Activated CD4-positive, alpha-beta T cell treated with anti-CD3 and anti-CD28 coated beads for 36 hours (primary cell): Measurements from ENCODE around the gene FAM8A1. TPM values are rescaled to one million over a fixed set of nuclear protein-coding genes. Genes with fewer than 3 reads are reported as not detected.

Experiments
- ATAC-seq: fragments of 200-7000 bp; cut with Tn5 transposase; one replicate; pipeline ENCODE4 v1.10.0; 2021; ENCODE audit warnings: mild to moderate bottlenecking, moderate library complexity
- CTCF ChIA-PET: fragments of 350-600 bp; sonication (Branson Sonifier 250); formaldehyde crosslinking; loops from one replicate; lab custom pipeline; 2021; ENCODE audit warnings: antibody characterized with exemption; lab: Charles Lee
- POLR2A ChIA-PET: fragments of 350-600 bp; sonication (Branson Sonifier 250); formaldehyde crosslinking; loops from one replicate; lab custom pipeline; 2021; ENCODE audit warnings: antibody characterized with exemption, inconsistent platforms; lab: Charles Lee
- DNase-seq: peaks from one replicate; pipeline ENCODE4 v3.0.0-alpha.2; 2020
- H3K27ac Mint-ChIP-seq: one replicate; pipeline ENCODE4 v1.8.0; 2021; ENCODE audit warnings: mixed read lengths
- H3K27me3 Mint-ChIP-seq: one replicate; pipeline ENCODE4 v1.8.0; 2021; ENCODE audit warnings: mixed read lengths
- H3K36me3 Mint-ChIP-seq: one replicate; pipeline ENCODE4 v1.8.0; 2021; ENCODE audit warnings: low read depth, mixed read lengths
- H3K4me1 Mint-ChIP-seq: one replicate; pipeline ENCODE4 v1.8.0; 2021; ENCODE audit warnings: mixed read lengths
- H3K4me3 Mint-ChIP-seq: one replicate; pipeline ENCODE4 v1.8.0; 2021; ENCODE audit warnings: mild to moderate bottlenecking, moderate library complexity, mixed read lengths
- H3K9me3 Mint-ChIP-seq: one replicate; pipeline ENCODE4 v1.8.0; 2021; ENCODE audit warnings: low read depth, mixed read lengths
- intact Hi-C, 2 experiments: fragments of 100-400 bp; cut with DNase I in 1 of 2; cut with micrococcal nuclease in 1 of 2; formaldehyde crosslinking; loops; one replicate each; pipeline versions ENCODE4 v1.14.2 to v1.15.1; 2022 to 2024; cut with DNase I, micrococcal nuclease
- total RNA-seq, 2 experiments: library from RNA; stranded (reverse); gene quantifications; one replicate each; pipeline ENCODE4 v1.2.3, GENCODE V29; 2021

The FAM8A1 gene
- total RNA-seq, 2 experiments from 2014 or later, result 3.3 to 4.1 TPM

DNA sequence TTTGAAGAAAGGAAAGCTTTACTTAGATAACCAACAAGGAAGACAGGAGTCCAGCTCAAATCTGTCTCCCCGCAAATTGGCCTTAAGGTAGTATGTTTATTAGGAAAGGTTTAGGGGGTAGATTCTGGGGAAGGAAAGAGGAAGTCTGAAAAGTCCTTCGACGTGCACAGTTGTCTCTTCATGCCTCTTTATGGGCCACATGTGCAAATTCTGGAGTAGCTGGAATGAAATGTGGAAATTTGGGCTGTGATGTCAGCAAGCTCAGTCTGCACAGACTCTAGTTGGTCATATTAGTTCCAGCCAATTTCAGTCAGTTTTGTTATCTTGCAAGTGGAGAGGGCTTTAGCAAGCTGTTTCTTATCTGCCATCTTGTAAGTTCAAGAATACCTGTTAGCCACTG, 56.5 kb downstream of the FAM8A1 start:
- ChIA-PET POLR2A (interaction anchor here (0.6 kb wide), 1 partner anchor 13 kb away, joined by 6 read pairs; no protein-coding TSS in a partner anchor), CTCF (interaction anchor here (0.6 to 1.7 kb wide), 8 partner anchors 10 to 190 kb away, joined by 3 to 8 read pairs (median 3); no protein-coding TSS in a partner anchor)
- H3K9me3 Mint-ChIP-seq, result no peaks in the 10 kb centered on the region
- peaks cover 54% of the 10 kb centered on the region for H3K36me3 Mint-ChIP-seq
- H3K27me3 Mint-ChIP-seq, result no peaks in the 10 kb centered on the region
- H3K4me3 Mint-ChIP-seq, result no peak overlapping the region
- H3K27ac Mint-ChIP-seq, result no peak overlapping the region
- no peak for ATAC-seq
- peaks cover 19% of the 10 kb centered on the region for H3K4me1 Mint-ChIP-seq
- no peak for DNase-seq
- intact Hi-C loops, result no loop called here

Other genes with a start within 250 kb of the FAM8A1 start
- not detected for gene CAP2, start 206.7 kb upstream of the FAM8A1 start, total RNA-seq
- 10 to 100 TPM; 81.0 to 99.8 TPM for gene NUP153, start 106.6 kb downstream of the FAM8A1 start, total RNA-seq